Left colon (tissue), 2 donors: Measurements from ENCODE around the gene C10orf120. TPM values are rescaled to one million over a fixed set of nuclear protein-coding genes. Genes with fewer than 3 reads are reported as not detected.

ENCODE experiments used
- ATAC-seq: fragments of 200-7000 bp; cut with Tn5 transposase; one replicate; pipeline ENCODE4 v1.9.1; 2020; ENCODE audit warnings: mild to moderate bottlenecking, moderate library complexity
- DNase-seq, 2 donors: peaks; one replicate each; pipeline ENCODE4 v3.0.0-alpha.2; 2020
- intact Hi-C, 2 donors: fragments of 100-400 bp; cut with DNase I in 1 of 2; cut with micrococcal nuclease in 1 of 2; formaldehyde crosslinking; loops; one replicate each; pipeline versions ENCODE4 v1.11.2 to v1.14.0; 2022; cut with DNase I, micrococcal nuclease
- total RNA-seq, 2 donors: library from RNA; stranded (reverse); fragmentation: NEBNext Ultra II Directional; extraction: Animal tissue kit (Norgen Biotek cat#: 25700); gene quantifications; one replicate each; pipeline ENCODE4 v1.2.1, GENCODE V29; 2021
- donor health status: DM: no; HTN: no; CAD: no.
- donor health status: DM: yes; HTN: yes; CAD: no.

Gene C10orf120
- total RNA-seq, 2 donors from 2014 or later: not detected

DNA sequence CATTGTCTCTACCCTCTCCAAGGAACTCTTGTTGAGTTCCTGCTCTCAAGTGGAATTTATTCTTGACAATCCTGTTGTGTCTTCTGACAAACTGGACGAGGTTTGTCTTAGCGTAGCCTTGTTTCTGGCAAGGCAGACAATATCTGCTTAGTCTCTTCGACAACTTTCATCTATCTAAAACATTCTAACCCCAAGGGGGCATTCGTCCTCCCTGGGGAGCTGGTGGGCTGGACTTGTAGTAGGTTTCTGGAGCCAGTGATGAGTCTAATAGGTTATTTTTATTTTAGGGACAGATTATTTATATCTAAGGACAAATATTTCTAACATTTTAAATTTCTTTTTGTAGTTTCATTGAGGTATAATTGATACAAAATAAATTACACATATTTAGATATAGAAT, 7.3 kb upstream of the C10orf120 start:
- DNase-seq: no peak
- no peak for ATAC-seq
- intact Hi-C loops: no loop called here

- intact Hi-C loops: no loop called here
- ATAC-seq: no peak
- no peak for DNase-seq
These were observed 6.8 kb upstream of the C10orf120 start for GRCh38 chr10:122706467-122706866.

DNA sequence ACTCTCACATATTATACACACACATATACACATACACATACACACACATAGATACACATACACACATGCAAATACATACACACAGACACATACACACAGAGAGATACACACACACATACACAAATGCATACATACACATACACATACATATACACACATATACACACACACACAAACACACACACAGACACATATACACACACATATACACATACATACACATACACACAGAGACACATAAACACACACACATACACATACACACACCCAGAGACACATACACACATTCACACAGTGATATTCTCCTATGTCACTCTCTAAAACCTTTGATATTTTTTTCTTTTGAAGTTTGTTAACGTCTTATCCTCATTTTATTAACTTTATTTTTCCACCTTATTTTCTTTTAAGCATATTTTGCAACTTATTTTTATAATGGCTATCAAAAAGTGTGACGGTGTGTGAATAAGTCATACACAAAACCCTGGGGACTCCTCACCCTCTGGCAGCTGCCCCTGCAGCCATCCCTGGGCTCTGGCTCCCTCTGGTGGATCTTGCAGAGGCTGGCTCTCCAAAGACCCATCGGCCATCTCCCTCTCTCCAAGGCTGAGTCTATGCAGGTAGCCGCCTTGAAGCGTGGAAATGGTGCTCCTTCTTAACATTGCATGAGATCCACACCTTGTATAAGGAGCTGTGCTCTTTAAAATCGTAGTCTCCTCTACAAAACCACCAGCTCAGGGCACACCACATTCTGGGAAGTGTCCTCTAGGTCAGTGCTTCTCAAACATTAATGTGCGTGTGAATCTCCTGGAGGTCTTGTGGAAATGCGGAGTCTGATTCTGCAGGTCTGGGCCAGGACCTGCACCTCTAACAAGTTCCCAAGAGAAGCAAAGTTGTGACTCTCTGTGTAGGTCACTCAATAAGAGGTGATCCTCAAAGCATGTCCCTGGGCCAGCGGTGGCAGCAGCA, 4.1 kb upstream of the C10orf120 start:
- DNase-seq (peak; percentile 37 to 60), ATAC-seq (peak; percentile 87)
- intact Hi-C loops: loop anchor here in 1 of 2 donors (2.0 kb wide), 1 partner anchor 55 kb away; no protein-coding TSS in a partner anchor

DNA sequence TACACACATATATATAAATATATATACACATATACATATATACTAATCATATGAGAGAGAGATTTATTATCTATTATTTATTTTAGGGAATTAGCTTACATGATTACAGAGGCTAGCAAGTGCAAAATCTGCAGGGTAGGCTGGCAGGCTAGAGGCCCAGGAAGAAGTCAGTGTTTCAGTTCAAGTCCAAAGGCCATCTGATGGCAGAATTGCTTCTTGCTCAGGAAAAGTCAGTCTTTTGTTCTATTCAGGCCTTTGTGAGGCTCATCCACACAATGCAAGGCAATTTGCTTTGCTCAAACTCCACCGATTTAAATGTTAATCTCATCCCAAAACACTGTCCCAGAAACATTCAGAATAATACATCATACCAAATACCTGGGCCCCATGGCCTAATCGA, 2.6 kb upstream of the C10orf120 start:
- DNase-seq: no peak
- peak; percentile 32 for ATAC-seq
- intact Hi-C loops: loop anchor here in 1 of 2 donors (2.0 kb wide), 1 partner anchor 53 kb away; no protein-coding TSS in a partner anchor

DNA sequence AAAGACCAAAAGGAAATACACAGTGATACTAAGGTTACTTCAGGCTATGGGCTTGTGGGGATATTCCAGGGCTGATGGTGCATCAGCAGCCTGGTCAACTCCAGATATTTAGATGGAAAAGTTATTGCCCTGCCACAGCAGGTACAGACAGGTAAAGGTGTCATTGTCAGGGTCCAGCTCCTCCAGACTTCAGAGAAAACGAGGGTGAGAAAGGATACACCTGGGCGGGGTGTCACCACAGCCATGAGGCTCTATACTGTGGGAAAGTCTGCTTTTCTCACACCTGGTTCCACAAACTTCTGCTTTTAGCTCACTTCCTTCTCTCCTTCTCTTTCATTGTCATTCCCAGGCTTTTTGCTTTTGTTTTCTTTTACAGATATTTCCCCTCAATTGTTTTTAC, 2.0 kb upstream of the C10orf120 start:
- DNase-seq: no peak
- intact Hi-C loops: loop anchor here in 1 of 2 donors (2.0 kb wide), 1 partner anchor 53 kb away; no protein-coding TSS in a partner anchor
- peak; percentile 53 for ATAC-seq

GRCh38 chr10:122696687-122697086, 3.0 kb downstream of the C10orf120 start:
- no peak for ATAC-seq
- intact Hi-C loops: no loop called here

DNA sequence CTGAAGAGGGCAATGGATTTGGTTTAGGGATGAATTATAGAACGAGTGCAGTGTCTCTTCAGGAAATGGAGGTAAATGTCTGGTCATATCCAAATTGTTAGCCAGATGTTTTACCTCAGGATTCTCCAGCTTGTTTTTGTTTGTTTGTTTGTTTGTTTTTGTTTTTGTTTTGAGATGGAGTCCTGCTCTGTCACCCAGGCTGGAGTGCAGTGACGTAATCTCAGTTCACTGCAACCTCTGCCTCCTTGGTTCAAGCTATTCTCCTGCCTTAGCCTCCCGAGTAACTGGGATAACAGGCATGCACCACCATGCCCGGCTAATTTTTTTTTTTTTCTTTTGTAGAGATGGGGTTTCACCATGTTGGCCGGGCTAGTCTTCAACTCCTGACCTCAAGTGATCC, 6.9 kb downstream of the C10orf120 start:
- DNase-seq (no peak), ATAC-seq (no peak)
- intact Hi-C loops: no loop called here

More at GRCh38 chr10:122696687-122697086, 3.0 kb downstream of the C10orf120 start:
- no peak for DNase-seq

- DNase-seq: no peak
- intact Hi-C loops: no loop called here
- peak; percentile 33 for ATAC-seq
These were observed 10.4 kb downstream of the C10orf120 start for GRCh38 chr10:122689146-122689820.

DNA sequence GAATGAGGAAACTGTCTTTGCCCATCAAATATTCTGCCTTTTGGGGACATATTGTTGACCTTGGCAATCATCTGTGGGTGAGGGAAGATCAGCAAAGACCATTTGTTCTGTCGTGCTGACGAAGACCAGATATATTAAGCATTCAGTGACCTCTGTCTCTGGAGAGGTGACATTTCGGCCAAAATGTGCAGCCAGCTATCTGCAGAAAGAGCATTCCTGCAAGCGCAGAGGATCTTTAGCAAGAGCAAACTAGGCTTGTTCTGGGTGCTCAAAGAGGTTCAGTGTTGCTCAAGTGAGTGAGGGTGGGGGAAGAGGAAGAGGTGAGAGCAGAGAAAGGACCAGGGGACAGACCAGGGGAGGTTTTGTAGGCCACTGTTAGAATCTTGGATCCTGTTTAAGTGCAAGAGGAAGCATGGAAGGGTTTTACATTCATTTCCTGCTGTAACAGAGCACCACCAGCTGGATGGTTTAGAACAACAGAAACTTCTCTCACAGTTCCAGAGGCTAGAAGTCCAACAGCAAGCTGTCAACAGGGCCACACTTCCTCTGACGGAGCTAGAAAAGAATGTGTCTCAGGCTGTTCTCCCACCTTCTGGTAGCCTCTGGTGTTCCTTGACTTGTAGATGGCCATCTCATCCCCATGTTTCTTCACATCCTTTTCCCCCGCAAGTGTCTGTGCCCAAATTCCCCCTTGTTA, 11.2 kb downstream of the C10orf120 start:
- DNase-seq: no peak
- ATAC-seq: no peak
- intact Hi-C loops: no loop called here

GRCh38 chr10:122682522-122682921, 17.1 kb downstream of the C10orf120 start:
- DNase-seq: no peak
- no peak for ATAC-seq
- intact Hi-C loops: no loop called here

- ATAC-seq (no peak), DNase-seq (no peak)
- intact Hi-C loops: no loop called here
These were observed 21.4 kb downstream of the C10orf120 start for GRCh38 chr10:122678266-122678665.

GRCh38 chr10:122675278-122675677, 24.4 kb downstream of the C10orf120 start:
- intact Hi-C loops: no loop called here
- no peak for DNase-seq
- no peak for ATAC-seq

- intact Hi-C loops: no loop called here
- no peak for DNase-seq
These were observed 24.9 kb downstream of the C10orf120 start for GRCh38 chr10:122674781-122675180.

DNA sequence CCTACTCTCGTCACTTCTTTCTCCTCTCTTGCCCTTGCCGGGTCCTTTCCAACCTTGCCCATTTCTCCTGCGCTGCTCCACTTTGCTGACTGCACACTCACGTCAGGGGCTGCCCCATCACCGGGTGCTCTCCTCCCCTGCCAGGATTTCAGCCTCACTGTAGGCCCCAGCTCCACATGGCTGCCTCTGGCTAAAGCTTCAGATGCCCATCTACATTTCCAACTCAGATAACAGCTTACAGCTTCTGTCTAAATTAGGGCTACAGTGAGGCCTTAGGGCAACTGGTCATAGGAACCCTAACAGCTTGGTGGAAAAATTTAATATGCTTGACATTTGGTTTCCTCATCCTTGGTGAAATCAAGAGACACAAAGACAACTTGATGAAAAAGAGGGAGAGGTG, 25.9 kb downstream of the C10orf120 start:
- intact Hi-C loops: no loop called here

More at GRCh38 chr10:122674781-122675180, 24.9 kb downstream of the C10orf120 start:
- no peak for ATAC-seq

GRCh38 chr10:122673269-122673668, 26.4 kb downstream of the C10orf120 start:
- DNase-seq (no peak), ATAC-seq (no peak)
- intact Hi-C loops: no loop called here

More for the DNA sequence above, 25.9 kb downstream of the C10orf120 start:
- ATAC-seq (no peak), DNase-seq (no peak)

GRCh38 chr10:122672655-122673054, 27.0 kb downstream of the C10orf120 start:
- ATAC-seq (no peak), DNase-seq (no peak)
- intact Hi-C loops: no loop called here

GRCh38 chr10:122671355-122671754, 28.3 kb downstream of the C10orf120 start:
- DNase-seq: no peak
- intact Hi-C loops: no loop called here
- no peak for ATAC-seq

GRCh38 chr10:122669842-122670241, 29.8 kb downstream of the C10orf120 start:
- intact Hi-C loops: no loop called here
- ATAC-seq: no peak
- no peak for DNase-seq

- intact Hi-C loops: no loop called here
- ATAC-seq (no peak), DNase-seq (no peak)
These were observed 30.6 kb downstream of the C10orf120 start for GRCh38 chr10:122669045-122669444.
